PC-3 (cell line): ENCODE measurements around the gene ITGAE.

Experiments
- EZH2 ChIP-seq: fragments of 300-600 bp; sonication (generic); IDR thresholded peaks from one replicate; pipeline ENCODE4 v1.6.1; 2017; ENCODE audit warnings: antibody characterized with exemption, mild to moderate bottlenecking, low read length; ENCODE audit not compliant: unreplicated experiment
- TF ChIP-seq, protein P1 (sequence below): fragments of 300-600 bp; sonication (generic); conservative IDR thresholded peaks from 2 replicates; pipeline ENCODE4 v1.5.1; 2017; ENCODE audit warnings: antibody characterized with exemption, low read depth, mild to moderate bottlenecking, low read length

DNA sequence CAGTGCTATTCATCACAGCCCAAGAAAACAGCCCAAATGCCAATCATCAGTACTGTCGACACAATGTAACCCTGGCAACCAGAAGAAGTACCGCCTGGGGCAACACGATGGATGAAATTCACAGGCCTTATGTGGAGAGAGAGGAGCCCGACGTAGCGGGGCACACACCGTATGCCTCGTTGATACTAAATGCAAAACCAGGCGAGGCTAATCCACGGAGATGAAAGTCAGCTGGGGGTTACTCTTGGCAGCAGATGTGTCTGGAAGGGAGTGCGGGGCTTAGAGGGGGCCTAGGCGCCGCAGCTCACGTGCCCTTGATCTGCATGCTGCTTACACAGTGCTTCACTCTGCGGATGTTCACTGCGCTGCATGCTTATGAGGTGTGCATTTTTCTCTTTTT, 29.8 kb downstream of the ITGAE start:
- TF ChIP-seq, protein P1, sequence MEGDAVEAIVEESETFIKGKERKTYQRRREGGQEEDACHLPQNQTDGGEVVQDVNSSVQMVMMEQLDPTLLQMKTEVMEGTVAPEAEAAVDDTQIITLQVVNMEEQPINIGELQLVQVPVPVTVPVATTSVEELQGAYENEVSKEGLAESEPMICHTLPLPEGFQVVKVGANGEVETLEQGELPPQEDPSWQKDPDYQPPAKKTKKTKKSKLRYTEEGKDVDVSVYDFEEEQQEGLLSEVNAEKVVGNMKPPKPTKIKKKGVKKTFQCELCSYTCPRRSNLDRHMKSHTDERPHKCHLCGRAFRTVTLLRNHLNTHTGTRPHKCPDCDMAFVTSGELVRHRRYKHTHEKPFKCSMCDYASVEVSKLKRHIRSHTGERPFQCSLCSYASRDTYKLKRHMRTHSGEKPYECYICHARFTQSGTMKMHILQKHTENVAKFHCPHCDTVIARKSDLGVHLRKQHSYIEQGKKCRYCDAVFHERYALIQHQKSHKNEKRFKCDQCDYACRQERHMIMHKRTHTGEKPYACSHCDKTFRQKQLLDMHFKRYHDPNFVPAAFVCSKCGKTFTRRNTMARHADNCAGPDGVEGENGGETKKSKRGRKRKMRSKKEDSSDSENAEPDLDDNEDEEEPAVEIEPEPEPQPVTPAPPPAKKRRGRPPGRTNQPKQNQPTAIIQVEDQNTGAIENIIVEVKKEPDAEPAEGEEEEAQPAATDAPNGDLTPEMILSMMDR = no peak
- TF ChIP-seq EZH2 = no peak
